HAP-1 (cell line): Measurements from ENCODE around the gene CLTRN.

Experiments
- DNase-seq, 2 experiments: peaks; one replicate each; pipeline ENCODE4 v3.0.0-alpha.2; 2016 to 2020; ENCODE audit warnings: low spot score in 2 of 2
- H3K27me3 ChIP-seq: fragments of 250-450 bp; sonication (Bioruptor Pico); 2 replicates; pipeline ENCODE4 v1.5.1; 2020; ENCODE audit warnings: low read depth, mild to moderate bottlenecking, moderate library complexity
- H3K36me3 ChIP-seq: fragments of 250-450 bp; sonication (Bioruptor Pico); replicated peaks from 2 replicates; pipeline ENCODE4 v1.5.1; 2020; ENCODE audit warnings: mild to moderate bottlenecking
- H3K4me1 ChIP-seq: fragments of 250-450 bp; sonication (Bioruptor Pico); 2 replicates; pipeline ENCODE4 v1.5.1; 2020; ENCODE audit warnings: mild to moderate bottlenecking
- H3K4me3 ChIP-seq: fragments of 250-450 bp; sonication (Bioruptor Pico); 2 replicates; pipeline ENCODE4 v1.5.1; 2020; ENCODE audit warnings: mild to moderate bottlenecking, moderate library complexity
- H3K9me3 ChIP-seq: fragments of 250-450 bp; sonication (Bioruptor Pico); 2 replicates; pipeline ENCODE4 v1.5.1; 2020; ENCODE audit warnings: mild to moderate bottlenecking, moderate library complexity
- in situ Hi-C: fragments of 300-500 bp; cut with MboI; formaldehyde crosslinking; loops from 3 replicates; pipeline ENCODE4 v1.14.3; 2020; ENCODE audit warnings: low sequenced_read_pairs, inconsistent platforms, mixed read lengths

The CLTRN gene

DNA sequence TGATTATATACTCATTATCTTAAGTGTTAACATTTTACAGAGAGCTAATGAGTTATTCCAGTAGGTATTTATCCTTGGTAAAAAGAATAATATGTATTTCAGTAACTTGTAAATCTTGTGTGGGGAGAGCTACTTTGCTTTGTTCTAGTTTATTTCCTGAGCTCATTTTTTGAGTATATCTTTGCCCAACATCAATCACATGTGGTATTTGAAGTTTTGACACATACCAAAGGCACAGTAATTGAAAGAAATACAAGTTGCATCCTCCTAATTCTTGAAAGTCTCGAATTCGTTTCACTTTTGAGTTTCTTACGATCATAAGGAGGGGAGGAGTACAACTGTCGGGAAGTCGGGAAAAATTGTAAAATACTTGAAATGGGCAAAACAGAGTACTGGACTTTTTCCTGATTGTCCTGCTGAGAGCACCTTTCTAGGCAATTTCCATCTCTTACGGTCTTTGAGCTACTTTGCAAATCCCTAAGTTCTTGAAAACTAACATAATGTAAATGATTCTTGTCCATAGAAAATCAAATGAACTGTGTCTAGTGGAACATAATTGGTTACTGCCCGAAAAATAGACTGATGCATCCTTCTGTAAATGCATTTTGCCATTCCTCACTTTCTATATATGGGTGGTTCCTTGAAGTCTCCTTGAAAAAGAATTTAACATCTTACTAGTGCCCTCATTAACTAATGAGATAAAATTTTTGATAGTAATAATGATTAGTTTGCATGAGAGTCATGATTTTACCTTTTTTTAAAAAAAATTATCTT lies 20.6 kb downstream of the CLTRN start:
- Histone ChIP-seq H3K27me3 (no peaks in the 10 kb centered on the region), H3K4me1 (0 out of 2 replicates have a peak, but pooled peaks cover 7% of the 10 kb centered on the region), H3K36me3 (no peaks in the 10 kb centered on the region), H3K4me3 (no peak overlapping the region), H3K9me3 (no peaks in the 10 kb centered on the region)
- DNase-seq, result no peak
- in situ Hi-C loops, result no loop called here

GRCh38 chrX:15631637-15632036 lies 33.0 kb downstream of the CLTRN start:
- H3K4me1 ChIP-seq, result no peaks in the 10 kb centered on the region
- no peak for DNase-seq
- H3K27me3 ChIP-seq, result peaks cover 9% of the 10 kb centered on the region
- no peaks in the 10 kb centered on the region for H3K9me3 ChIP-seq
- H3K4me3 ChIP-seq, result no peak overlapping the region
- in situ Hi-C loops, result no loop called here
- no peaks in the 10 kb centered on the region for H3K36me3 ChIP-seq

GRCh38 chrX:15623054-15623453 lies 41.6 kb downstream of the CLTRN start:
- DNase-seq, result no peak
- Histone ChIP-seq H3K4me1 (no peaks in the 10 kb centered on the region), H3K4me3 (no peak overlapping the region), H3K27me3 (no peaks in the 10 kb centered on the region; the same call in none of the 2 replicates), H3K9me3 (no peaks in the 10 kb centered on the region), H3K36me3 (no peaks in the 10 kb centered on the region)
- in situ Hi-C loops, result no loop called here

DNA sequence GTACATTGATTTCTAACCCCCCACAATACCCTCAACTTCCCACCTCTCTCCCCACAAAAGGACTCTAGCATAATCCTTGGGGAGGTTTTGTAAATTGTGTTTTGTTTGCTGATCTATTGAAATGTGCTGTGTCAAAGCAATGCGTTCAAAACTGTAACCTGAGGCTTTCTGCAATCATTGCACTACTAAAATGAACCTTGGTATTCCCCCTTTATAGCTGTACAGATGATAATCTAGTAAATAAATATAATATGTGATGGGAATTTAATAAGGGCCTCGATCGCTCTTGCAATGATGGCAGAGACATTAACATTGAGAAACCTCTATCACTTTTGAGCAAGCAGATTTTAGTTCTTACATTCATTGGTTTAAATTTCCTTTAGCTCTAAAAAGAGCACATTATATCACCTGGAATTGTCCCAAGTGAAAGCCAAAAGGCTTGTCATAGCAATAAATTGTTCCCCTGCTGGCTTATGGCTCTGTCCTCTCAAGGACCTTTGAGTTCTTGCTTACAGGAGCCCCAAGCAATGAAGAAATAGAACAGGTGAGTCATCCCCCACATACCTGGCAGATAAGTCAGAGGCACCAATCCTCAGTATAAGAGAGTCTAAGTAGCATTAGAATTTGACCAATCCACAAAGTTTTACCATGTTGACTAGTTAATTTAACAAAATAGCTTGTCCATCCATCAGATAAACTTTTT lies 45.4 kb downstream of the CLTRN start:
- Histone ChIP-seq H3K4me3 (no peak overlapping the region), H3K4me1 (no peaks in the 10 kb centered on the region), H3K9me3 (no peaks in the 10 kb centered on the region), H3K36me3 (no peaks in the 10 kb centered on the region), H3K27me3 (no peaks in the 10 kb centered on the region; the same call in 1 of the 2 replicates)
- DNase-seq, result no peak
- in situ Hi-C loops, result no loop called here

GRCh38 chrX:15617111-15617510 lies 47.5 kb downstream of the CLTRN start:
- no peaks in the 10 kb centered on the region for H3K36me3 ChIP-seq
- no peaks in the 10 kb centered on the region for H3K9me3 ChIP-seq
- no peaks in the 10 kb centered on the region for H3K4me1 ChIP-seq
- no peak for DNase-seq
- H3K4me3 ChIP-seq, result no peak overlapping the region
- in situ Hi-C loops, result no loop called here
- H3K27me3 ChIP-seq, result no peaks in the 10 kb centered on the region; the same call in 1 of the 2 replicates

DNA sequence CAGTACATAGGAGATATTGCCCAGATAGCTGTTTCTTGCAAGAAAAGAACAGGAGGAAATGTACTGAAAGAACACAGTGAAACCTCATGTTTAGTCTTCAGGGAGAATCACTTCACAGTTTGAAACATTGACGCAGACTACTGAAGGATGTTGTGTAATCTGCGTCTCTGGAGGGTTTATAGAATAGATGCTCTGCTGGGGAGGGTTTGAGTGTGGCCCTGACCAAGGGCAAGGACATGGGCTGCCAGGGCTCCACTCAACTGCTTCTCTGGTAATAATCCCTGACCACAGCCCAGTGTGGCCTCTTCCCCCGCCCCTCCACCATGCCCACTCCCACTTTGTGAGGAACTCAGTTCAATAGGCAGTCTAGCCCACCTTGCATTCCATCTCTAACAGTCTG lies 48.1 kb downstream of the CLTRN start:
- Histone ChIP-seq H3K27me3 (no peaks in the 10 kb centered on the region), H3K9me3 (no peaks in the 10 kb centered on the region), H3K4me1 (no peaks in the 10 kb centered on the region), H3K4me3 (no peak overlapping the region), H3K36me3 (no peaks in the 10 kb centered on the region)
- in situ Hi-C loops, result no loop called here
- DNase-seq, result no peak

- DNase-seq, result no peak
- peaks cover 6% of the 10 kb centered on the region; the same call in 1 of the 2 replicates for H3K27me3 ChIP-seq
- no peaks in the 10 kb centered on the region for H3K36me3 ChIP-seq
- no peaks in the 10 kb centered on the region for H3K9me3 ChIP-seq
- H3K4me1 ChIP-seq, result no peaks in the 10 kb centered on the region
- in situ Hi-C loops, result no loop called here
- H3K4me3 ChIP-seq, result no peak overlapping the region
Measured at GRCh38 chrX:15607067-15607466, 57.5 kb downstream of the CLTRN start.

- H3K4me1 ChIP-seq, result no peaks in the 10 kb centered on the region
Measured at GRCh38 chrX:15606136-15606535, 58.5 kb downstream of the CLTRN start.

GRCh38 chrX:15605226-15605625 lies 59.4 kb downstream of the CLTRN start:
- DNase-seq, result no peak
- Histone ChIP-seq H3K9me3 (no peaks in the 10 kb centered on the region), H3K4me3 (no peak overlapping the region), H3K36me3 (no peaks in the 10 kb centered on the region), H3K4me1 (no peaks in the 10 kb centered on the region), H3K27me3 (peaks cover 6% of the 10 kb centered on the region; the same call in 1 of the 2 replicates)
- in situ Hi-C loops, result no loop called here

More at GRCh38 chrX:15606136-15606535, 58.5 kb downstream of the CLTRN start:
- no peaks in the 10 kb centered on the region for H3K9me3 ChIP-seq
- no peak for DNase-seq
- in situ Hi-C loops, result no loop called here
- no peak overlapping the region for H3K4me3 ChIP-seq
- peaks cover 6% of the 10 kb centered on the region; the same call in 1 of the 2 replicates for H3K27me3 ChIP-seq
- H3K36me3 ChIP-seq, result no peaks in the 10 kb centered on the region

GRCh38 chrX:15602761-15603160 lies 61.8 kb downstream of the CLTRN start:
- Histone ChIP-seq H3K4me3 (no peak overlapping the region), H3K4me1 (no peaks in the 10 kb centered on the region), H3K27me3 (peaks cover 13% of the 10 kb centered on the region), H3K9me3 (no peaks in the 10 kb centered on the region), H3K36me3 (no peaks in the 10 kb centered on the region)
- no peak for DNase-seq
- in situ Hi-C loops, result no loop called here

DNA sequence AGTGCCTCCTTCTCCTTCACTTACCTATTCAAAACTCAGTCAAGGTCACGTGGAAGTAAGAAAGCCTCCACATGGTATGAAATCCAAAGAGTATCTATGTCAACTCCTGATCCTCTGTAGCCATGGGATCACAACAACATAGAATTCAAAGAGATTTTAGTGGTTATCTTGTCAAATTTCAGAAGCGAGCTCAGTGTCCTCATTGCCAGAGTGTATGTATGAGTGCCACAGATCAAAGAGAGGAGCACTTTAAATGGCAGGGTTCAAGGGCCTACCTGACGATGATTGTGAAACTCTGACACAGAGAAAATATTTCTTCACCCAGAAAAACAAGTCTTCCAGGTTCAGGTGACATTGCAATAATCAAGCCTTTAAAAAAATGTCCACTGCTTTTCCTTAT lies 62.7 kb downstream of the CLTRN start:
- no peak overlapping the region for H3K4me3 ChIP-seq
- in situ Hi-C loops, result no loop called here
- no peak for DNase-seq

DNA sequence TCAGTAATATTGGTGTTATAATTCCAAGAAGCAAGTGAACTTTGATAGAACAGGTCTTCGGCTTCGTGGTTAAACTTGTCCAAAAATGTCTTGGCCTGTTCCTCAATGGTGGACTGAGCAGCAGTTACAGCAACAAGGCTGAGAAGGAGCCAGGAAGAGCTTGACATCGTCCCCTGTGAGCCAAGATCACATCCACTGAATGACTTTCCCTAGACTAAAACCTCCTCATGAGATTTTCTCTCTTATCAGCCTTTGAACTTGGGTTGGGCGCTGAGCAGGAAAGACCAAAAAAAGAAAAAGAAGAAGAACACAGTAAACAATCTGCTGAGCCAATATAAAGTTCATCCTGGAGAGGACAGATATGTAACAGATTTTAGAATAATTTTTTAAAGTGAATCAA lies 63.9 kb downstream of the CLTRN start, which contains the start of gene ACE2:
Gene ACE2, minus strand, starts transcription at position 216 of the 400 bp plus-strand sequence. Its CDS starts 49 bp downstream, at position 167.
- Histone ChIP-seq H3K27me3 (peaks cover 8% of the 10 kb centered on the region), H3K9me3 (no peaks in the 10 kb centered on the region), H3K4me3 (no peak within 1 kb of the TSS), H3K4me1 (no peaks in the 10 kb centered on the region), H3K36me3 (no peaks in the 10 kb centered on the region)
- in situ Hi-C loops, result no loop called here
- DNase-seq, result no peak

More for the DNA sequence above, 62.7 kb downstream of the CLTRN start:
- no peaks in the 10 kb centered on the region for H3K36me3 ChIP-seq
- no peaks in the 10 kb centered on the region for H3K4me1 ChIP-seq
- H3K27me3 ChIP-seq, result peaks cover 13% of the 10 kb centered on the region
- no peaks in the 10 kb centered on the region for H3K9me3 ChIP-seq

GRCh38 chrX:15600049-15600448 lies 64.6 kb downstream of the CLTRN start:
- H3K27me3 ChIP-seq, result peaks cover 7% of the 10 kb centered on the region; the same call in 1 of the 2 replicates

GRCh38 chrX:15599461-15599860 lies 65.1 kb downstream of the CLTRN start:
- Histone ChIP-seq H3K9me3 (no peaks in the 10 kb centered on the region), H3K27me3 (peaks cover 7% of the 10 kb centered on the region; the same call in 1 of the 2 replicates), H3K4me3 (no peak overlapping the region), H3K4me1 (no peaks in the 10 kb centered on the region), H3K36me3 (no peaks in the 10 kb centered on the region)
- in situ Hi-C loops, result no loop called here
- no peak for DNase-seq

More at GRCh38 chrX:15600049-15600448, 64.6 kb downstream of the CLTRN start:
- DNase-seq, result no peak
- no peaks in the 10 kb centered on the region for H3K9me3 ChIP-seq
- no peaks in the 10 kb centered on the region for H3K4me1 ChIP-seq
- no peak overlapping the region for H3K4me3 ChIP-seq
- no peaks in the 10 kb centered on the region for H3K36me3 ChIP-seq
- in situ Hi-C loops, result no loop called here
